ENCODE data around the gene PRKCA.

- no peak for TF ChIP-seq CTCF (IDR thresholded peaks at IDR 0.05)
- TF ChIP-seq POLR2A (IDR thresholded peaks at IDR 0.05) = no peak
Measured at GRCh38 chr17:66779237-66779606, 476.8 kb downstream of the PRKCA start.
